Measurements from ENCODE around the gene COL15A1. TPM values are rescaled to one million over a fixed set of nuclear protein-coding genes. Genes with fewer than 3 reads are reported as not detected.

COL15A1 gene
- total and polyA plus RNA-seq, 2 of the 13 experiments (the other 11 are each of a cell fraction or from before 2014, with no cell fraction given): not detected

DNA sequence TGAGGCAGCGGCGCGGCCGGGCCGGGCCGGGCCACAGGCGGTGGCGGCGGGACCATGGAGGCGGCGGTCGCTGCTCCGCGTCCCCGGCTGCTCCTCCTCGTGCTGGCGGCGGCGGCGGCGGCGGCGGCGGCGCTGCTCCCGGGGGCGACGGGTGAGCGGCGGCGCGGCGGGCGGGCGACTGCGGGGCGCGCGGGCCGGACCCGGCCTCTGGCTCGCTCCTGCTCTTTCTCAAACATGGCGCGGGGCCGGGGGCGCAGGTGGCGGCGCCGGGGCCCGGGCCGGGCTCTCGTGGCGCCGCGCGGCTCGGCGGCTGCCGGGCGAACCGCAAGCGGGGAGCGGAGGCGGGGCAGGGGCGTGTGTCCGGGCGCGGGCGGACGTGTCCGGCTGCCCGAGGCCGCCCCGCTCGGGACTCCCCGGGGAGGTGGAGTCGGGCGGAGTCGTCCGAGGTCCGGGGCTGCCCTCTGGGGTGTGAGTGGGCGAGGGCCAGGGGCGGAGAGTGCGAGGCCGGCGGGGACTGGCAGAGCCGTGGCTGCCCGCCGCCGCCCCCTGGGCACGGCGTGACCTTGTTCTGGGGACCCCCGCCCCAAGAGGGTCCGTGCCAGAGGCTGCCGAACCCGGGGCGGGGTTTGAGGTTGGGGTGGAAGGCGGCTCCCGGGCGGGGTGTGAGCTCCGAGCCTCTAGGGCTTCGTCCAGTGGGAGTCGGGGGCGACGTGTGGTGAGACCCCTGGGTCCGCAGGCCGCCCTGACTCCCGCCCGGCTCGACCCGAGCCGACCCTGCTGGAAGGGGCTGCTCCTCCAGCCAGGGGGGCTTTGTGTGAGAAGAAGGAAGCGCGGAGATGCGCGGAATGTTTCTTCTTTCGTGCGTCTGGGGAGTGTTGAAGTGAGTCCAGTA is 161.7 kb downstream of the COL15A1 start (continued):
- TF ChIP-seq AHDC1 (CRISPR knock-in tag; IDR thresholded peaks at IDR 0.05; ENCODE audit: borderline replicate concordance) (no peak), HNF4G (IDR thresholded peaks at IDR 0.05; ENCODE audit: borderline replicate concordance, low read depth, low read length) (peak; percentile 3; the same call in 1 of the 2 replicates), HNF4G (CRISPR knock-in tag; IDR thresholded peaks at IDR 0.05; ENCODE audit: borderline replicate concordance, low read depth) (no peak), TBX2 (CRISPR knock-in tag; IDR thresholded peaks at IDR 0.05; ENCODE audit: borderline replicate concordance) (peak; percentile 45; the same call in 1 of the 2 replicates), TAF1 (CRISPR knock-in tag; IDR thresholded peaks at IDR 0.05) (peak; percentile 41), HNRNPL (IDR thresholded peaks at IDR 0.05; ENCODE audit: low read depth, low read length) (0 out of 2 replicates have a peak, but pooled peaks have one; percentile 63), ERF (CRISPR knock-in tag; IDR thresholded peaks at IDR 0.05) (0 out of 2 replicates have a peak, but pooled peaks have one; percentile 12), RARA (CRISPR knock-in tag; IDR thresholded peaks at IDR 0.05) (no peak), RFX5 (IDR thresholded peaks at IDR 0.05; ENCODE audit: low read depth, low read length) (no peak), MTA1 (CRISPR knock-in tag; IDR thresholded peaks at IDR 0.05; ENCODE audit: borderline replicate concordance) (0 out of 2 replicates have a peak, but pooled peaks have one; percentile 41), PAWR (CRISPR knock-in tag; IDR thresholded peaks at IDR 0.05; ENCODE audit: borderline replicate concordance) (no peak), EED (CRISPR knock-in tag; IDR thresholded peaks at IDR 0.05) (0 out of 2 replicates have a peak, but pooled peaks have one; percentile 21), SMAD3 (CRISPR knock-in tag; IDR thresholded peaks at IDR 0.05) (no peak), CENPX (CRISPR knock-in tag; IDR thresholded peaks at IDR 0.05) (no peak), JUNB (CRISPR knock-in tag; IDR thresholded peaks at IDR 0.05; ENCODE audit: borderline replicate concordance) (no peak), POLR2G (IDR thresholded peaks at IDR 0.05; ENCODE audit: low read depth, low read length) (peak; percentile 76; the same call in 1 of the 2 replicates), ZMYM4 (CRISPR knock-in tag; IDR thresholded peaks at IDR 0.05) (peak; percentile 40; the same call in 1 of the 2 replicates)
- TF ChIP-seq, protein P1, sequence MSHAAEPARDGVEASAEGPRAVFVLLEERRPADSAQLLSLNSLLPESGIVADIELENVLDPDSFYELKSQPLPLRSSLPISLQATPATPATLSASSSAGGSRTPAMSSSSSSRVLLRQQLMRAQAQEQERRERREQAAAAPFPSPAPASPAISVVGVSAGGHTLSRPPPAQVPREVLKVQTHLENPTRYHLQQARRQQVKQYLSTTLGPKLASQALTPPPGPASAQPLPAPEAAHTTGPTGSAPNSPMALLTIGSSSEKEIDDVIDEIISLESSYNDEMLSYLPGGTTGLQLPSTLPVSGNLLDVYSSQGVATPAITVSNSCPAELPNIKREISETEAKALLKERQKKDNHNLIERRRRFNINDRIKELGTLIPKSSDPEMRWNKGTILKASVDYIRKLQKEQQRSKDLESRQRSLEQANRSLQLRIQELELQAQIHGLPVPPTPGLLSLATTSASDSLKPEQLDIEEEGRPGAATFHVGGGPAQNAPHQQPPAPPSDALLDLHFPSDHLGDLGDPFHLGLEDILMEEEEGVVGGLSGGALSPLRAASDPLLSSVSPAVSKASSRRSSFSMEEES (CRISPR knock-in tag; IDR thresholded peaks at IDR 0.05): no peak
- TF ChIP-seq, protein P2, sequence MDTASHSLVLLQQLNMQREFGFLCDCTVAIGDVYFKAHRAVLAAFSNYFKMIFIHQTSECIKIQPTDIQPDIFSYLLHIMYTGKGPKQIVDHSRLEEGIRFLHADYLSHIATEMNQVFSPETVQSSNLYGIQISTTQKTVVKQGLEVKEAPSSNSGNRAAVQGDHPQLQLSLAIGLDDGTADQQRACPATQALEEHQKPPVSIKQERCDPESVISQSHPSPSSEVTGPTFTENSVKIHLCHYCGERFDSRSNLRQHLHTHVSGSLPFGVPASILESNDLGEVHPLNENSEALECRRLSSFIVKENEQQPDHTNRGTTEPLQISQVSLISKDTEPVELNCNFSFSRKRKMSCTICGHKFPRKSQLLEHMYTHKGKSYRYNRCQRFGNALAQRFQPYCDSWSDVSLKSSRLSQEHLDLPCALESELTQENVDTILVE (CRISPR knock-in tag; IDR thresholded peaks at IDR 0.05): no peak
